HUES48 (cell line): ENCODE results near the gene CCDC66.

ENCODE experiments used
- H3K27ac ChIP-seq: one replicate; pipeline ENCODE4 v1.7.0; 2013; ENCODE audit warnings: low read depth, low read length, inconsistent platforms
- H3K27me3 ChIP-seq: 2 replicates; pipeline ENCODE4 v1.6.1; 2013; ENCODE audit warnings: mild to moderate bottlenecking, low read length; ENCODE audit not compliant: control insufficient read depth, insufficient read depth
- H3K36me3 ChIP-seq: 2 replicates; pipeline ENCODE4 v1.6.1; 2013; ENCODE audit warnings: low read length; ENCODE audit not compliant: control insufficient read depth, insufficient read depth
- H3K4me1 ChIP-seq: 2 replicates; pipeline ENCODE4 v1.6.1; 2013; ENCODE audit warnings: mild to moderate bottlenecking, low read length; ENCODE audit not compliant: control insufficient read depth, insufficient read depth
- H3K4me3 ChIP-seq: 2 replicates; pipeline ENCODE4 v1.5.1; 2013; ENCODE audit warnings: mild to moderate bottlenecking, low read depth, low read length
- H3K9ac ChIP-seq: 2 replicates; pipeline ENCODE4 v1.6.1; 2013; ENCODE audit warnings: mild to moderate bottlenecking, low read depth, low read length, moderate library complexity
- H3K9me3 ChIP-seq: 2 replicates; pipeline ENCODE4 v1.6.1; 2013; ENCODE audit warnings: low read length; ENCODE audit not compliant: control insufficient read depth, insufficient read depth

CCDC66 gene

GRCh38 chr3:56622381-56622780, 65.4 kb downstream of the CCDC66 start:
- Histone ChIP-seq H3K36me3 (peaks cover 96% of the 10 kb centered on the region), H3K4me3 (no peak overlapping the region)

GRCh38 chr3:56624725-56625124, 67.8 kb downstream of the CCDC66 start:
- Histone ChIP-seq H3K27ac (no peak overlapping the region), H3K4me1 (no peaks in the 10 kb centered on the region), H3K27me3 (no peaks in the 10 kb centered on the region), H3K9ac (no peak overlapping the region), H3K36me3 (peaks cover 87% of the 10 kb centered on the region), H3K4me3 (no peak overlapping the region), H3K9me3 (no peaks in the 10 kb centered on the region)

More at GRCh38 chr3:56622381-56622780, 65.4 kb downstream of the CCDC66 start:
- Histone ChIP-seq H3K27ac (no peak overlapping the region), H3K4me1 (no peaks in the 10 kb centered on the region), H3K9me3 (no peaks in the 10 kb centered on the region), H3K27me3 (no peaks in the 10 kb centered on the region), H3K9ac (no peak overlapping the region)

- Histone ChIP-seq H3K9me3 (no peaks in the 10 kb centered on the region), H3K4me3 (no peak overlapping the region), H3K27me3 (no peaks in the 10 kb centered on the region), H3K9ac (no peak overlapping the region), H3K27ac (no peak overlapping the region), H3K36me3 (peaks cover 67% of the 10 kb centered on the region), H3K4me1 (no peaks in the 10 kb centered on the region)
These were observed 72.1 kb downstream of the CCDC66 start for GRCh38 chr3:56629047-56629446.

GRCh38 chr3:56629451-56629850, 72.5 kb downstream of the CCDC66 start:
- Histone ChIP-seq H3K9me3 (no peaks in the 10 kb centered on the region), H3K36me3 (peaks cover 67% of the 10 kb centered on the region), H3K9ac (no peak overlapping the region), H3K4me3 (no peak overlapping the region), H3K4me1 (no peaks in the 10 kb centered on the region), H3K27ac (no peak overlapping the region), H3K27me3 (no peaks in the 10 kb centered on the region)

- Histone ChIP-seq H3K4me1 (no peaks in the 10 kb centered on the region), H3K36me3 (peaks cover 63% of the 10 kb centered on the region), H3K9ac (no peak overlapping the region), H3K27ac (no peak overlapping the region), H3K4me3 (no peak overlapping the region), H3K9me3 (no peaks in the 10 kb centered on the region), H3K27me3 (no peaks in the 10 kb centered on the region)
These were observed 74.0 kb downstream of the CCDC66 start for GRCh38 chr3:56630966-56631365.

- no peak overlapping the region for H3K4me3 ChIP-seq
- no peaks in the 10 kb centered on the region for H3K27me3 ChIP-seq
- no peak overlapping the region for H3K27ac ChIP-seq
- no peak overlapping the region for H3K9ac ChIP-seq
- no peaks in the 10 kb centered on the region for H3K9me3 ChIP-seq
- H3K4me1 ChIP-seq: no peaks in the 10 kb centered on the region
- peaks cover 54% of the 10 kb centered on the region for H3K36me3 ChIP-seq
These were observed 76.2 kb downstream of the CCDC66 start for GRCh38 chr3:56633181-56633580.

GRCh38 chr3:56633602-56634535, 76.9 kb downstream of the CCDC66 start:
- H3K4me3 ChIP-seq: no peak overlapping the region
- no peak overlapping the region for H3K9ac ChIP-seq
- H3K9me3 ChIP-seq: no peaks in the 10 kb centered on the region
- no peaks in the 10 kb centered on the region for H3K27me3 ChIP-seq
- peaks cover 57% of the 10 kb centered on the region for H3K36me3 ChIP-seq
- H3K27ac ChIP-seq: no peak overlapping the region
- no peaks in the 10 kb centered on the region for H3K4me1 ChIP-seq

- no peaks in the 10 kb centered on the region for H3K4me1 ChIP-seq
- H3K9me3 ChIP-seq: no peaks in the 10 kb centered on the region
- no peak overlapping the region for H3K4me3 ChIP-seq
- no peak overlapping the region for H3K27ac ChIP-seq
- no peaks in the 10 kb centered on the region for H3K27me3 ChIP-seq
- no peak overlapping the region for H3K9ac ChIP-seq
- H3K36me3 ChIP-seq: peaks cover 85% of the 10 kb centered on the region
These were observed 88.4 kb downstream of the CCDC66 start for GRCh38 chr3:56645407-56645806.

GRCh38 chr3:56654460-56654859, 97.5 kb downstream of the CCDC66 start:
- Histone ChIP-seq H3K36me3 (peaks cover 70% of the 10 kb centered on the region), H3K9ac (no peak overlapping the region), H3K9me3 (no peaks in the 10 kb centered on the region), H3K4me3 (no peak overlapping the region), H3K4me1 (no peaks in the 10 kb centered on the region), H3K27me3 (no peaks in the 10 kb centered on the region), H3K27ac (peak overlapping the region; percentile 18)

GRCh38 chr3:56655709-56656108, 98.7 kb downstream of the CCDC66 start:
- Histone ChIP-seq H3K9ac (no peak overlapping the region), H3K9me3 (no peaks in the 10 kb centered on the region), H3K4me3 (no peak overlapping the region), H3K27ac (no peak overlapping the region), H3K36me3 (peaks cover 70% of the 10 kb centered on the region), H3K27me3 (no peaks in the 10 kb centered on the region), H3K4me1 (no peaks in the 10 kb centered on the region)

- Histone ChIP-seq H3K4me3 (no peak overlapping the region), H3K4me1 (no peaks in the 10 kb centered on the region), H3K9ac (no peak overlapping the region), H3K27me3 (no peaks in the 10 kb centered on the region), H3K9me3 (no peaks in the 10 kb centered on the region), H3K36me3 (peaks cover 95% of the 10 kb centered on the region), H3K27ac (no peak overlapping the region)
These were observed 107.8 kb downstream of the CCDC66 start for GRCh38 chr3:56664823-56665222.
